ENCODE results near the gene ECE2. TPM values are rescaled to one million over a fixed set of nuclear protein-coding genes. Genes with fewer than 3 reads are reported as not detected.

ECE2 gene
- polyA plus RNA-seq, 1 donor from 2014 or later = 0.22 TPM

GRCh38 chr3:184337981-184338380 lies 62.2 kb downstream of the ECE2 start:
- Histone ChIP-seq H3K27ac (ENCODE audit: low read length) (peak overlapping the region; percentile 99), H2AFZ (ENCODE audit: low read depth, low read length) (no peak overlapping the region), H4K20me1 (ENCODE audit: insufficient read depth) (no peaks in the 10 kb centered on the region), H3K79me2 (replicated peaks; ENCODE audit: insufficient read depth, low read length) (peaks cover 37% of the 10 kb centered on the region), H3K27me3 (ENCODE audit: insufficient read depth, low read depth, low read length) (no peaks in the 10 kb centered on the region), H3K9me2 (ENCODE audit: insufficient read depth, low read length) (no peaks in the 10 kb centered on the region), H3K9ac (ENCODE audit: low read length) (peak overlapping the region; percentile 98), H3K4me2 (ENCODE audit: low read length) (peak overlapping the region; percentile 94), H3F3A (ENCODE audit: insufficient read depth, low read length, poor library complexity, severe bottlenecking) (peaks cover 10% of the 10 kb centered on the region), H3K4me3 (ENCODE audit: low read length) (peak overlapping the region; percentile 95), H3K9me3 (ENCODE audit: low read length) (no peaks in the 10 kb centered on the region), H3K36me3 (ENCODE audit: insufficient read depth, low read length) (no peaks in the 10 kb centered on the region)
- TF ChIP-seq POLR2AphosphoS5 (IDR thresholded peaks at IDR 0.05) = no peak
- TF ChIP-seq MXI1 (conservative IDR thresholded peaks at IDR 0.05; ENCODE audit: poor library complexity, severe bottlenecking) = no peak
- no peak for TF ChIP-seq SMC3 (conservative IDR thresholded peaks at IDR 0.05; ENCODE audit: poor library complexity)
- TF ChIP-seq RAD21 (conservative IDR thresholded peaks at IDR 0.05) = no peak
- TF ChIP-seq CTCF (IDR thresholded peaks at IDR 0.05; ENCODE audit: poor library complexity, severe bottlenecking) = no peak
- TF ChIP-seq EP300 (conservative IDR thresholded peaks at IDR 0.05; ENCODE audit: poor library complexity, severe bottlenecking) = no peak
- TF ChIP-seq EZH2 (IDR thresholded peaks at IDR 0.05; ENCODE audit: borderline replicate concordance, insufficient read depth, low read length, poor library complexity, severe bottlenecking) = no peak
- no peak for TF ChIP-seq REST (IDR thresholded peaks at IDR 0.05; ENCODE audit: borderline replicate concordance)
- TF ChIP-seq TAF1 (IDR thresholded peaks at IDR 0.05; ENCODE audit: low read depth) = no peak

- H3K9ac ChIP-seq (ENCODE audit: low read length) = peak overlapping the region; percentile 98
- no peaks in the 10 kb centered on the region for H4K20me1 ChIP-seq (ENCODE audit: insufficient read depth)
- H3F3A ChIP-seq (ENCODE audit: insufficient read depth, low read length, poor library complexity, severe bottlenecking) = peaks cover 10% of the 10 kb centered on the region
- peak overlapping the region; percentile 38 for H2AFZ ChIP-seq (ENCODE audit: low read depth, low read length)
- H3K36me3 ChIP-seq (ENCODE audit: insufficient read depth, low read length) = no peaks in the 10 kb centered on the region
- H3K4me3 ChIP-seq (ENCODE audit: low read length) = peak overlapping the region; percentile 95
- H3K9me2 ChIP-seq (ENCODE audit: insufficient read depth, low read length) = no peaks in the 10 kb centered on the region
- H3K27me3 ChIP-seq (ENCODE audit: insufficient read depth, low read depth, low read length) = no peaks in the 10 kb centered on the region
- H3K4me2 ChIP-seq (ENCODE audit: low read length) = peak overlapping the region; percentile 98
- H3K79me2 ChIP-seq (replicated peaks; ENCODE audit: insufficient read depth, low read length) = peaks cover 37% of the 10 kb centered on the region
- no peaks in the 10 kb centered on the region for H3K9me3 ChIP-seq (ENCODE audit: low read length)
- peak overlapping the region; percentile 99 for H3K27ac ChIP-seq (ENCODE audit: low read length)
- TF ChIP-seq REST (IDR thresholded peaks at IDR 0.05; ENCODE audit: borderline replicate concordance) (peak; percentile 72), EZH2 (IDR thresholded peaks at IDR 0.05; ENCODE audit: borderline replicate concordance, insufficient read depth, low read length, poor library complexity, severe bottlenecking) (no peak), RAD21 (conservative IDR thresholded peaks at IDR 0.05) (peak; percentile 41), MXI1 (conservative IDR thresholded peaks at IDR 0.05; ENCODE audit: poor library complexity, severe bottlenecking) (peak; percentile 96), EP300 (conservative IDR thresholded peaks at IDR 0.05; ENCODE audit: poor library complexity, severe bottlenecking) (peak; percentile 81), POLR2AphosphoS5 (IDR thresholded peaks at IDR 0.05) (peak; percentile 92), TAF1 (IDR thresholded peaks at IDR 0.05; ENCODE audit: low read depth) (peak; percentile 83), CTCF (IDR thresholded peaks at IDR 0.05; ENCODE audit: poor library complexity, severe bottlenecking) (peak; percentile 67), SMC3 (conservative IDR thresholded peaks at IDR 0.05; ENCODE audit: poor library complexity) (peak; percentile 54)
Observed at GRCh38 chr3:184338511-184338945, 62.7 kb downstream of the ECE2 start.
